Lung (tissue), 12 donors: ENCODE measurements around the gene FHOD3. TPM values are rescaled to one million over a fixed set of nuclear protein-coding genes. Genes with fewer than 3 reads are reported as not detected.

Source experiments
- ATAC-seq: fragments of 200-7000 bp; cut with Tn5 transposase; one replicate; pipeline ENCODE4 v1.9.1; 2020; ENCODE audit warnings: moderate number of reproducible peaks; ENCODE audit not compliant: insufficient read depth, low FRiP score
- DNase-seq, 3 donors: peaks; one replicate each; pipeline ENCODE4 v3.0.0-alpha.2; 2013 to 2017
- H3K27ac ChIP-seq, 2 donors: one replicate each; pipeline ENCODE4 v1.5.1; 2013; ENCODE audit warnings: mild to moderate bottlenecking in 2 of 2, moderate library complexity in 2 of 2, control low read depth in 1 of 2, inconsistent platforms in 1 of 2, low read depth in 1 of 2, low read length in 1 of 2
- H3K27me3 ChIP-seq, 3 donors: one replicate each; pipeline ENCODE4 v1.5.1; 2013; ENCODE audit warnings: low read length in 2 of 3; ENCODE audit not compliant: control insufficient read depth in 3 of 3, insufficient read depth in 3 of 3
- H3K36me3 ChIP-seq, 4 donors: one replicate each; pipeline ENCODE4 v1.5.1; 2013; ENCODE audit warnings: low read length in 4 of 4, mild to moderate bottlenecking in 1 of 4, moderate library complexity in 1 of 4; ENCODE audit not compliant: control insufficient read depth in 4 of 4, insufficient read depth in 4 of 4
- H3K4me1 ChIP-seq, 5 donors: one replicate each; pipeline ENCODE4 v1.5.1; 2013; ENCODE audit warnings: low read length in 5 of 5, mild to moderate bottlenecking in 2 of 5, moderate library complexity in 1 of 5; ENCODE audit not compliant: control insufficient read depth in 5 of 5, insufficient read depth in 5 of 5
- H3K4me3 ChIP-seq: one replicate; pipeline ENCODE4 v1.5.1; 2013; ENCODE audit warnings: mild to moderate bottlenecking, control low read depth, moderate library complexity
- H3K9ac ChIP-seq, 2 donors: one replicate each; pipeline ENCODE4 v1.5.1; 2013; ENCODE audit warnings: low read length in 2 of 2, control low read depth in 1 of 2; ENCODE audit not compliant: insufficient read depth in 1 of 2
- H3K9me3 ChIP-seq, 4 donors: one replicate each; pipeline ENCODE4 v1.5.1; 2013; ENCODE audit warnings: low read length in 3 of 4, mild to moderate bottlenecking in 1 of 4, moderate library complexity in 1 of 4; ENCODE audit not compliant: control insufficient read depth in 4 of 4, insufficient read depth in 3 of 4
- CTCF ChIP-seq: IDR thresholded peaks from 2 replicates; pipeline ENCODE4 v1.5.1; 2012; ENCODE audit warnings: mild to moderate bottlenecking; ENCODE audit errors: control extremely low read depth, extremely low read depth
- WGBS, 2 donors: extraction: QIAGEN DNeasy Blood & Tissue Kit; methylation state at CpG; one replicate each; pipeline ENCODE4 v1.1.7; 2013; 5-methylcytosine and 5-hydroxymethylcytosine counted together
- polyA plus RNA-seq, 2 donors: library from polyadenylated mRNA; stranded (reverse); fragments of 200-250 nt; gene quantifications; one replicate each; pipeline ENCODE4 v1.2.1, GENCODE V29; 2013
- total RNA-seq, 2 donors: library from RNA; depleted of rRNA in 1 of 2; stranded (reverse); fragments of >200 nt in 1 of 2; gene quantifications; one replicate each; pipeline ENCODE4 v1.2.1, GENCODE V29; 2014 to 2021
- donor health status: control.
- donor health status: control.
- donor health status: Bipolar disorder and iron deficiency.
- donor health status: healthy.
- donor health status: DM: yes; HTN: yes; CAD: no.

The FHOD3 gene
- total and polyA plus RNA-seq, 4 donors, result 1.0 to 7.4 (median 2.9) TPM

- Histone ChIP-seq H3K27ac (peak overlapping the region in 1 of 2 donors; percentile 1), H3K4me3 (no peak overlapping the region), H3K4me1 (peaks cover 0 to 11% (median 0%) of the 10 kb centered on the region in 5 donors), H3K27me3 (peaks cover 0 to 2% (median 0%) of the 10 kb centered on the region in 3 donors), H3K36me3 (no peaks in the 10 kb centered on the region), H3K9ac (no peak overlapping the region), H3K9me3 (no peaks in the 10 kb centered on the region)
- DNase-seq (no peak), ATAC-seq (no peak)
- TF ChIP-seq CTCF, result no peak
- 75 to 78% methylated on average over 8 of the region's 8 CpGs for WGBS, 2 donors
Observed at GRCh38 chr18:36428431-36429029, 131.0 kb downstream of the FHOD3 start.

GRCh38 chr18:36432880-36433555, 135.5 kb downstream of the FHOD3 start:
- H3K4me3 ChIP-seq, result no peak overlapping the region
- ATAC-seq (no peak), DNase-seq (no peak)
- H3K9me3 ChIP-seq, result no peaks in the 10 kb centered on the region
- no peak overlapping the region for H3K27ac ChIP-seq
- H3K4me1 ChIP-seq, result peaks cover 0 to 6% (median 0%) of the 10 kb centered on the region in 5 donors
- no peaks in the 10 kb centered on the region for H3K36me3 ChIP-seq
- no peak overlapping the region for H3K9ac ChIP-seq
- 86 to 92% methylated on average over 4 of the region's 4 CpGs for WGBS, 2 donors
- no peak for TF ChIP-seq CTCF
- no peaks in the 10 kb centered on the region for H3K27me3 ChIP-seq

DNA sequence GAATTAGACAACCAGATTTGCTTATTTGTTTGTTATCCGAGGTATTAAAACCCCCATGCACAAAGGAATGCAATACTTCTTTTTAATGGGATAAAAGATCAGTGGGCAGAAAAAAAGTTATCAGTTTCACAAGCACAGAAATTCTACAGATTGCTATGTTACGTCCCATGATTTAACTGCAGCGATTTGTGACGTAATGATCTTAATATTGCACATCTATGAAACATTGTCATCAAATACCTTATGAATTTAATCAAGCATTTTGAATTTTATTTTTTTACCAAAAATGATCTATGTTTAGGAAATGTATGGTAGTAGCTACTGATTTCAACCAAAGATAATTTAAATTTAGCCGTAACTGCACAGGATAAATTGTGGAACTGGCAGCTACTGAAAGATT, 138.9 kb downstream of the FHOD3 start:
- peaks cover 0 to 14% (median 4%) of the 10 kb centered on the region in 5 donors for H3K4me1 ChIP-seq
- 94 to 96% methylated on average over 5 of the region's 5 CpGs for WGBS, 2 donors
- no peak overlapping the region for H3K4me3 ChIP-seq
- ATAC-seq (no peak), DNase-seq (no peak)
- H3K27ac ChIP-seq, result no peak overlapping the region
- no peaks in the 10 kb centered on the region for H3K36me3 ChIP-seq
- H3K27me3 ChIP-seq, result no peaks in the 10 kb centered on the region
- H3K9me3 ChIP-seq, result no peaks in the 10 kb centered on the region
- TF ChIP-seq CTCF, result no peak
- no peak overlapping the region for H3K9ac ChIP-seq
